ENCODE results near the gene RNF150.

GRCh38 chr4:141140391-141141200 lies 7.3 kb upstream of the RNF150 start:
- TF ChIP-seq CTCF (IDR thresholded peaks at IDR 0.05) = no peak
- no peak for TF ChIP-seq POLR2AphosphoS5 (IDR thresholded peaks at IDR 0.05; ENCODE audit: low read depth, low read length)
